NB4 (cell line): ENCODE data around the gene UBXN4.

Experiments
- MYC ChIP-seq: IDR thresholded peaks from 2 replicates; pipeline ENCODE4 v1.6.1; 2011; ENCODE audit warnings: low read depth, low read length
- POLR2A ChIP-seq: IDR thresholded peaks from 2 replicates; pipeline ENCODE4 v1.6.1; 2011; ENCODE audit warnings: mild to moderate bottlenecking; ENCODE audit not compliant: insufficient read length; ENCODE audit errors: extremely low read depth

- no peak for TF ChIP-seq POLR2A
- no peak for TF ChIP-seq MYC
Observed at GRCh38 chr2:135742325-135742757, 686 bp downstream of the UBXN4 start.
